ENCODE measurements around the gene CBARP. TPM values are rescaled to one million over a fixed set of nuclear protein-coding genes. Genes with fewer than 3 reads are reported as not detected.
A peak's percentile ranks its signal among the peaks of the same experiment; 100 is the strongest.

Gene CBARP
- total RNA-seq, 2 donors from 2014 or later: 0.33 to 0.78 TPM

GRCh38 chr19:1254530-1255185 lies 16.9 kb upstream of the CBARP start:
- DNase-seq (no peak), ATAC-seq (no peak)
- Histone ChIP-seq H3K36me3 (replicated peaks in 1 of 2; ENCODE audit: insufficient read depth in 1 of 2, low read depth in 2 of 2) (peaks cover 28 to 30% of the 10 kb centered on the region in 2 donors), H3K27ac (peak overlapping the region; percentile 97 to 100 (median 100)), H3K9me3 (no peaks in the 10 kb centered on the region), H3K4me3 (no peak overlapping the region), H3K4me1 (peaks cover 83% of the 10 kb centered on the region), H3K27me3 (no peaks in the 10 kb centered on the region)
- intact Hi-C loops (cut with DNase I): no loop called here
- TF ChIP-seq POLR2A (IDR thresholded peaks at IDR 0.05) (peak in 1 of 3 donors; percentile 7), CTCF (IDR thresholded peaks at IDR 0.05) (no peak)
- WGBS, 2 donors: 73 to 83% methylated on average over 5 to 20 of the region's 20 CpGs

DNA sequence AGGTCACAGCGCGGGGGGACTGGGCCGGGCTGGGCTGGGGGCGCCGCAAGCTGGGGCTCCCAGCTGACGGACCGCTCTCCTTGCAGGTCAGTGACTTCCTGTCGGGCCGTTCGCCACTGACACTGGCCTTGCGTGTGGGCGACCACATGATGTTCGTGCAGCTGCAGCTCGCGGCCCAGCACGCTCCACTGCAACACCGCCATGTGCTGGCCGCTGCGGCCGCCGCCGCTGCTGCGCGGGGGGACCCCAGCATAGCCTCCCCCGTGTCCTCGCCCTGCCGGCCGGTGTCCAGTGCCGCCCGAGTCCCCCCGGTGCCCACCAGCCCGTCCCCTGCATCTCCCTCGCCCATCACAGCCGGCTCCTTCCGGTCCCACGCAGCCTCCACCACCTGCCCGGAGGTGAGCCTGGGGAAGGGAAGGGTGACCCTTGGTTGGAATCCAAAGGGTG lies 16.3 kb upstream of the CBARP start:
- ATAC-seq: no peak
- Histone ChIP-seq H3K9me3 (no peaks in the 10 kb centered on the region), H3K4me1 (peaks cover 77% of the 10 kb centered on the region), H3K4me3 (no peak overlapping the region), H3K36me3 (replicated peaks in 1 of 2; ENCODE audit: insufficient read depth in 1 of 2, low read depth in 2 of 2) (peaks cover 28 to 30% of the 10 kb centered on the region in 2 donors), H3K27me3 (no peaks in the 10 kb centered on the region), H3K27ac (peak overlapping the region; percentile 97 to 100 (median 100))
- peak in 2 of 4 donors; percentile 41 to 47 for DNase-seq
- WGBS, 2 donors: 80 to 86% methylated on average over 9 to 34 of the region's 37 CpGs
- TF ChIP-seq CTCF (IDR thresholded peaks at IDR 0.05): no peak
- no peak for TF ChIP-seq POLR2A (IDR thresholded peaks at IDR 0.05)
- intact Hi-C loops (cut with DNase I): no loop called here

GRCh38 chr19:1253514-1254080 lies 15.8 kb upstream of the CBARP start:
- TF ChIP-seq CTCF (IDR thresholded peaks at IDR 0.05) (no peak), POLR2A (IDR thresholded peaks at IDR 0.05) (no peak)
- H3K36me3 ChIP-seq (replicated peaks in 1 of 2; ENCODE audit: insufficient read depth in 1 of 2, low read depth in 2 of 2): peaks cover 28 to 30% of the 10 kb centered on the region in 2 donors
- no peaks in the 10 kb centered on the region for H3K9me3 ChIP-seq
- peak overlapping the region; percentile 97 to 100 (median 100) for H3K27ac ChIP-seq
- peaks cover 72% of the 10 kb centered on the region for H3K4me1 ChIP-seq
- intact Hi-C loops (cut with DNase I): no loop called here
- no peak overlapping the region for H3K4me3 ChIP-seq
- H3K27me3 ChIP-seq: no peaks in the 10 kb centered on the region
- DNase-seq: no peak
- WGBS, 2 donors: 45 to 65% methylated on average over 16 to 22 of the region's 23 CpGs
- no peak for ATAC-seq

GRCh38 chr19:1252821-1253513 lies 15.2 kb upstream of the CBARP start:
- Histone ChIP-seq H3K9me3 (no peaks in the 10 kb centered on the region), H3K27me3 (no peaks in the 10 kb centered on the region), H3K36me3 (replicated peaks in 1 of 2; ENCODE audit: insufficient read depth in 1 of 2, low read depth in 2 of 2) (peaks cover 28 to 30% of the 10 kb centered on the region in 2 donors), H3K4me1 (peaks cover 69% of the 10 kb centered on the region), H3K4me3 (no peak overlapping the region), H3K27ac (peak overlapping the region; percentile 97 to 100 (median 100))
- DNase-seq (peak; percentile 86 to 94 (median 91)), ATAC-seq (peak; percentile 34)
- peak in 2 of 7 experiments; percentile 19 to 25 for TF ChIP-seq CTCF (IDR thresholded peaks at IDR 0.05)
- TF ChIP-seq POLR2A (IDR thresholded peaks at IDR 0.05): peak in 2 of 3 donors; percentile 41 to 62
- intact Hi-C loops (cut with DNase I): no loop called here
- 0 to 2% methylated on average over 7 to 12 of the region's 26 CpGs for WGBS, 2 donors
